GM12892 (cell line): ENCODE measurements around the gene GAS6.

Experiments
- POLR2A ChIP-seq: IDR thresholded peaks from 2 replicates; pipeline ENCODE4 v1.6.1; 2011; ENCODE audit warnings: low read depth, low read length, control low read depth
- TAF1 ChIP-seq: IDR thresholded peaks from 2 replicates; pipeline ENCODE4 v1.6.1; 2011; ENCODE audit warnings: low read depth, mild to moderate bottlenecking, control low read depth, low read length, borderline replicate concordance

DNA sequence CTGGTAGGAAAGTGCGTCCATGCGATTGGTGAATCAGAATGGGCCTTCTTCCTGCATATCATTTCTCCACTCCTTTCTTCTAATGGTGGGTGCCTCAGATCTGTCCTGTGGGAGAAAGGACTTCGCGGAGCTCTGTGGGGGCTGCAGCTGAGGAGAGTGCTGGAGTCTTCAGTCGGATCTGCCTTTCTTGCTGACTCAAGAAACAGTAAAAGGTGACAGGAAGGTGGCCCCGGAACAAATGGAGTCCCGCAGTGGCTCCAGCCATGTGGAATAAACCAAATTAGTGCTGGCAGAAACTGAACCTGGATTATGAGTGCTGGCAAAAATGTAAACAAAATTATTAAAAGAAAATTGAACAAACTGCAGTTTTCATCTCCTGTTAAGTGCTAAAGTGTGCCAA, 15.1 kb upstream of the GAS6 start:
- TF ChIP-seq TAF1, result no peak
- no peak for TF ChIP-seq POLR2A
